Panc1 (cell line): Measurements from ENCODE around the gene LIPK. TPM values are rescaled to one million over a fixed set of nuclear protein-coding genes. Genes with fewer than 3 reads are reported as not detected.

Experiments used
- ATAC-seq: fragments of 200-7000 bp; cut with Tn5 transposase; 2 replicates; pipeline ENCODE4 v1.9.1; 2020; ENCODE audit warnings: mild to moderate bottlenecking, moderate library complexity
- BruUV-seq: library from RNA; stranded (reverse); fragments of 400-500 nt; replicated peaks from 2 replicates; lab custom pipeline; 2021; lab: Mats Ljungman, UMichigan
- CTCF ChIA-PET: fragments of 300-600 bp; sonication (Branson Sonifier 250); formaldehyde crosslinking; loops from one replicate; lab custom pipeline; 2022; ENCODE audit warnings: antibody characterized with exemption; lab: Charles Lee
- POLR2A ChIA-PET: fragments of 300-600 bp; sonication (Branson Sonifier 250); formaldehyde crosslinking; loops from one replicate; lab custom pipeline; 2022; ENCODE audit warnings: antibody characterized with exemption; lab: Charles Lee
- DNase-seq: peaks from one replicate; pipeline ENCODE4 v3.0.0-alpha.2; 2010; ENCODE audit warnings: low read depth, low spot score
- H3K27ac ChIP-seq: 2 replicates; pipeline ENCODE4 v1.5.1; 2011; ENCODE audit warnings: mild to moderate bottlenecking, low read length, inconsistent platforms
- H3K27me3 ChIP-seq: fragments of 200-500 bp; sonication (Bioruptor generic); 2 replicates; pipeline ENCODE4 v1.6.0; 2014; ENCODE audit warnings: low read length, inconsistent platforms; ENCODE audit not compliant: control insufficient read depth, insufficient read depth
- H3K36me3 ChIP-seq: fragments of 200-500 bp; sonication (Bioruptor generic); 2 replicates; pipeline ENCODE4 v1.5.1; 2014; ENCODE audit warnings: inconsistent platforms, mild to moderate bottlenecking, low read length, moderate library complexity; ENCODE audit not compliant: control insufficient read depth, insufficient read depth
- H3K4me1 ChIP-seq: 2 replicates; pipeline ENCODE4 v1.5.1; 2011; ENCODE audit warnings: inconsistent platforms, mild to moderate bottlenecking, low read length, moderate library complexity; ENCODE audit not compliant: control insufficient read depth, insufficient read depth
- H3K4me3 ChIP-seq, 2 experiments: 2 replicates each; pipeline ENCODE4 v1.5.1; 2011 to 2012; ENCODE audit warnings: low read depth in 2 of 2, low read length in 2 of 2, mild to moderate bottlenecking in 2 of 2, inconsistent platforms in 1 of 2, moderate library complexity in 1 of 2
- H3K9me3 ChIP-seq: fragments of 200-500 bp; sonication (Bioruptor generic); 2 replicates; pipeline ENCODE4 v1.5.1; 2014; ENCODE audit warnings: low read depth, mild to moderate bottlenecking, inconsistent platforms, low read length, moderate library complexity; ENCODE audit not compliant: control insufficient read depth, insufficient read depth
- POLR2AphosphoS5 ChIP-seq: IDR thresholded peaks from 2 replicates; pipeline ENCODE4 v1.6.1; 2012; ENCODE audit warnings: mild to moderate bottlenecking, low read depth, low read length, moderate library complexity
- SIN3A ChIP-seq: IDR thresholded peaks from 2 replicates; pipeline ENCODE4 v1.6.1; 2012; ENCODE audit warnings: low read depth, mild to moderate bottlenecking, low read length, moderate library complexity, borderline replicate concordance; ENCODE audit not compliant: insufficient read depth
- TCF7L2 ChIP-seq: IDR thresholded peaks from 2 replicates; pipeline ENCODE4 v1.6.1; 2011; ENCODE audit warnings: mild to moderate bottlenecking, low read depth, low read length, inconsistent platforms
- in situ Hi-C: cut with HindIII; loops from 2 replicates; pipeline ENCODE4 v1.10.0; 2016; ENCODE audit warnings: low sequenced_read_pairs, low pct_unique_long_range_greater_than_20kb
- intact Hi-C: fragments of 100-400 bp; cut with micrococcal nuclease; formaldehyde crosslinking; loops from one replicate; pipeline ENCODE4 v1.10.0; 2022; ENCODE audit not compliant: unreplicated experiment
- total RNA-seq: library from RNA; stranded (reverse); gene quantifications from one replicate; pipeline ENCODE4 v1.2.1, GENCODE V29; 2021; ENCODE audit not compliant: unreplicated experiment
- TF ChIP-seq, protein P1 (sequence below): fragments of 450-650 bp; IDR thresholded peaks from 2 replicates; pipeline ENCODE4 v1.5.1; 2017; ENCODE audit warnings: mild to moderate bottlenecking
- TF ChIP-seq, protein P2 (sequence below), 2 experiments: IDR thresholded peaks; 2 replicates each; pipeline ENCODE4 v1.6.1; 2011 to 2012; ENCODE audit warnings: low read depth in 2 of 2, control low read depth in 1 of 2, low read length in 1 of 2, mild to moderate bottlenecking in 1 of 2, moderate library complexity in 1 of 2; ENCODE audit not compliant: insufficient read depth in 1 of 2

Gene LIPK
- total RNA-seq, 1 experiment from 2014 or later, result not detected

DNA sequence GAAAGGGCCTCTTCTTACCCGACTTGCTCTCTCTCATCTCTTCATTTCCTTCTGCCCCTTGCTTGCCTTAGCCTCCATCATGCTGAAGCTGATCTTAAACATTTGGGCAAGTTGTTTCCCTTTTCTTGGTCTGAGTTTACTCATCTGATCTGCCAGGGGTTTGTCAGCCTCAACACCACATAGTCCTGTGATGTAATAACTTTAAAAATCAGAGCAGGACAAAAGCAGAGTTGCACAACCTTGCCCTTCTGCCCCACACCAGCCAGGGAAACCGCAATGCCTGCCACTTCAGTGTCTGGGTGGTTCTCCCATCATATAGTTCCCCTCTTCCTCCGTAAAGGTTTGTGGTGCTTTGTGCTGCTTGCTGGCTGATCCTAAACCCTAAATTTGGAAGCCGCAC, 86.6 kb downstream of the LIPK start:
- CTCF ChIA-PET, result no interaction called here

DNA sequence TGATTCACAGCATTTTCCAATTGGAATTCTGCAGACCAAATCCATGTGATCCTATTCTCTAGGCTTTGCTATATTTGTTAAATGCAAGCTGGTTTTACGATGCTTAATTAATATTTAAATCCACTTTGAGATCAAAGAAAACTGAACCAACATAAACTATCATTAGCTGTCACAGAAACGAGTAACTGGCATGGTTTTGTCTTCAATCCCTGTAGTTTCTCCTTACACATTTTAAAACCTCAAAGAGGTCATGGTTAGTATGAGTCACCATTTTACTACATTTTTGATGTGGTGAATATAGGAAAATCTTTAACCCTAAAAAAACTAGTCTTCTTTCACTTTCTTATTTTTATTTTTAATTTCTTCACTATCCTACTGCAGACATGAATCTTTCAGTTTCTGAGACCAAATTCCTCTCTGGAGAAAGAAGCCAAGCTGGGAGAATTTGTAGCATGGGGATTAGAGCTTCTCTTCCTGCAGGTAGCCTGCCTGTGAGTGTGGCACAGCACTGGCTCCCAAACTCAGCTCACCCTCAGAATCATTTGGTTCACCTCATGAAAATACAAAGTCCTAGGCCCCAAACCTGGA, 87.8 kb downstream of the LIPK start:
- TF ChIP-seq TCF7L2 (no peak), POLR2AphosphoS5 (no peak), SIN3A (no peak)
- TF ChIP-seq, protein P1, sequence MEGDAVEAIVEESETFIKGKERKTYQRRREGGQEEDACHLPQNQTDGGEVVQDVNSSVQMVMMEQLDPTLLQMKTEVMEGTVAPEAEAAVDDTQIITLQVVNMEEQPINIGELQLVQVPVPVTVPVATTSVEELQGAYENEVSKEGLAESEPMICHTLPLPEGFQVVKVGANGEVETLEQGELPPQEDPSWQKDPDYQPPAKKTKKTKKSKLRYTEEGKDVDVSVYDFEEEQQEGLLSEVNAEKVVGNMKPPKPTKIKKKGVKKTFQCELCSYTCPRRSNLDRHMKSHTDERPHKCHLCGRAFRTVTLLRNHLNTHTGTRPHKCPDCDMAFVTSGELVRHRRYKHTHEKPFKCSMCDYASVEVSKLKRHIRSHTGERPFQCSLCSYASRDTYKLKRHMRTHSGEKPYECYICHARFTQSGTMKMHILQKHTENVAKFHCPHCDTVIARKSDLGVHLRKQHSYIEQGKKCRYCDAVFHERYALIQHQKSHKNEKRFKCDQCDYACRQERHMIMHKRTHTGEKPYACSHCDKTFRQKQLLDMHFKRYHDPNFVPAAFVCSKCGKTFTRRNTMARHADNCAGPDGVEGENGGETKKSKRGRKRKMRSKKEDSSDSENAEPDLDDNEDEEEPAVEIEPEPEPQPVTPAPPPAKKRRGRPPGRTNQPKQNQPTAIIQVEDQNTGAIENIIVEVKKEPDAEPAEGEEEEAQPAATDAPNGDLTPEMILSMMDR, result no peak
- TF ChIP-seq, protein P2, sequence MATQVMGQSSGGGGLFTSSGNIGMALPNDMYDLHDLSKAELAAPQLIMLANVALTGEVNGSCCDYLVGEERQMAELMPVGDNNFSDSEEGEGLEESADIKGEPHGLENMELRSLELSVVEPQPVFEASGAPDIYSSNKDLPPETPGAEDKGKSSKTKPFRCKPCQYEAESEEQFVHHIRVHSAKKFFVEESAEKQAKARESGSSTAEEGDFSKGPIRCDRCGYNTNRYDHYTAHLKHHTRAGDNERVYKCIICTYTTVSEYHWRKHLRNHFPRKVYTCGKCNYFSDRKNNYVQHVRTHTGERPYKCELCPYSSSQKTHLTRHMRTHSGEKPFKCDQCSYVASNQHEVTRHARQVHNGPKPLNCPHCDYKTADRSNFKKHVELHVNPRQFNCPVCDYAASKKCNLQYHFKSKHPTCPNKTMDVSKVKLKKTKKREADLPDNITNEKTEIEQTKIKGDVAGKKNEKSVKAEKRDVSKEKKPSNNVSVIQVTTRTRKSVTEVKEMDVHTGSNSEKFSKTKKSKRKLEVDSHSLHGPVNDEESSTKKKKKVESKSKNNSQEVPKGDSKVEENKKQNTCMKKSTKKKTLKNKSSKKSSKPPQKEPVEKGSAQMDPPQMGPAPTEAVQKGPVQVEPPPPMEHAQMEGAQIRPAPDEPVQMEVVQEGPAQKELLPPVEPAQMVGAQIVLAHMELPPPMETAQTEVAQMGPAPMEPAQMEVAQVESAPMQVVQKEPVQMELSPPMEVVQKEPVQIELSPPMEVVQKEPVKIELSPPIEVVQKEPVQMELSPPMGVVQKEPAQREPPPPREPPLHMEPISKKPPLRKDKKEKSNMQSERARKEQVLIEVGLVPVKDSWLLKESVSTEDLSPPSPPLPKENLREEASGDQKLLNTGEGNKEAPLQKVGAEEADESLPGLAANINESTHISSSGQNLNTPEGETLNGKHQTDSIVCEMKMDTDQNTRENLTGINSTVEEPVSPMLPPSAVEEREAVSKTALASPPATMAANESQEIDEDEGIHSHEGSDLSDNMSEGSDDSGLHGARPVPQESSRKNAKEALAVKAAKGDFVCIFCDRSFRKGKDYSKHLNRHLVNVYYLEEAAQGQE (IDR thresholded peaks at IDR 0.05; ENCODE audit: insufficient read depth in 1 of 2, low read depth in 2 of 2, low read length in 1 of 2), result no peak
- BruUV-seq, result no TSS peak
- Histone ChIP-seq H3K27ac (no peak overlapping the region), H3K4me1 (peaks cover 4% of the 10 kb centered on the region; the same call in 1 of the 2 replicates), H3K9me3 (no peaks in the 10 kb centered on the region), H3K4me3 (no peak overlapping the region), H3K36me3 (no peaks in the 10 kb centered on the region), H3K27me3 (no peaks in the 10 kb centered on the region)
- in situ Hi-C loops, result no loop called here
- DNase-seq (no peak), ATAC-seq (no peak)
- intact Hi-C loops, result loop anchor here (5.0 kb wide), 1 partner anchor 107 kb away; no protein-coding TSS in a partner anchor
- ChIA-PET CTCF (interaction anchor here (0.5 kb wide), 1 partner anchor 17 kb away, joined by 12 read pairs; no protein-coding TSS in a partner anchor), POLR2A (no interaction called here)

More for the DNA sequence above, 86.6 kb downstream of the LIPK start:
- in situ Hi-C loops (no loop called here), intact Hi-C loops (loop anchor here (5.0 kb wide), 1 partner anchor 105 kb away; no protein-coding TSS in a partner anchor)
- Histone ChIP-seq H3K4me3 (no peak overlapping the region), H3K27ac (0 out of 2 replicates have a peak overlapping the region, but pooled peaks have one; percentile 11), H3K4me1 (peaks cover 4% of the 10 kb centered on the region; the same call in 1 of the 2 replicates), H3K36me3 (no peaks in the 10 kb centered on the region), H3K9me3 (no peaks in the 10 kb centered on the region), H3K27me3 (no peaks in the 10 kb centered on the region)
- DNase-seq (no peak), ATAC-seq (no peak)
- POLR2A ChIA-PET, result no interaction called here
- TF ChIP-seq, protein P1, result no peak
- no peak for TF ChIP-seq POLR2AphosphoS5
- TF ChIP-seq SIN3A, result no peak
- no peak for TF ChIP-seq TCF7L2
- TF ChIP-seq, protein P2 (IDR thresholded peaks at IDR 0.05; ENCODE audit: insufficient read depth in 1 of 2, low read depth in 2 of 2, low read length in 1 of 2), result no peak
- BruUV-seq, result no TSS peak
